Body of pancreas (tissue), 4 donors: ENCODE data around the gene UBE2U.

Experiments used
- CTCF ChIP-seq, 7 experiments: fragments of 450-650 bp in 4 of 7; fragments of 200-600 bp in 3 of 7; sonication (generic) in 3 of 7; IDR thresholded peaks; one replicate each; pipeline ENCODE4 v1.5.1; 2016 to 2019; ENCODE audit warnings: antibody characterized with exemption in 7 of 7
- POLR2A ChIP-seq, 3 donors: fragments of 450-650 bp; IDR thresholded peaks; one replicate each; pipeline ENCODE4 v1.6.1; 2016; ENCODE audit warnings: antibody characterized with exemption in 3 of 3, mild to moderate bottlenecking in 2 of 3

GRCh38 chr1:64312431-64312830, 109.0 kb downstream of the UBE2U start:
- TF ChIP-seq CTCF (IDR thresholded peaks at IDR 0.05), result no peak
- no peak for TF ChIP-seq POLR2A (IDR thresholded peaks at IDR 0.05)
